ENCODE results near the gene ACAP2. TPM values are rescaled to one million over a fixed set of nuclear protein-coding genes. Genes with fewer than 3 reads are reported as not detected.

Gene ACAP2
- total and polyA plus RNA-seq, 2 experiments from 2014 or later = 27.0 to 47.4 TPM

DNA sequence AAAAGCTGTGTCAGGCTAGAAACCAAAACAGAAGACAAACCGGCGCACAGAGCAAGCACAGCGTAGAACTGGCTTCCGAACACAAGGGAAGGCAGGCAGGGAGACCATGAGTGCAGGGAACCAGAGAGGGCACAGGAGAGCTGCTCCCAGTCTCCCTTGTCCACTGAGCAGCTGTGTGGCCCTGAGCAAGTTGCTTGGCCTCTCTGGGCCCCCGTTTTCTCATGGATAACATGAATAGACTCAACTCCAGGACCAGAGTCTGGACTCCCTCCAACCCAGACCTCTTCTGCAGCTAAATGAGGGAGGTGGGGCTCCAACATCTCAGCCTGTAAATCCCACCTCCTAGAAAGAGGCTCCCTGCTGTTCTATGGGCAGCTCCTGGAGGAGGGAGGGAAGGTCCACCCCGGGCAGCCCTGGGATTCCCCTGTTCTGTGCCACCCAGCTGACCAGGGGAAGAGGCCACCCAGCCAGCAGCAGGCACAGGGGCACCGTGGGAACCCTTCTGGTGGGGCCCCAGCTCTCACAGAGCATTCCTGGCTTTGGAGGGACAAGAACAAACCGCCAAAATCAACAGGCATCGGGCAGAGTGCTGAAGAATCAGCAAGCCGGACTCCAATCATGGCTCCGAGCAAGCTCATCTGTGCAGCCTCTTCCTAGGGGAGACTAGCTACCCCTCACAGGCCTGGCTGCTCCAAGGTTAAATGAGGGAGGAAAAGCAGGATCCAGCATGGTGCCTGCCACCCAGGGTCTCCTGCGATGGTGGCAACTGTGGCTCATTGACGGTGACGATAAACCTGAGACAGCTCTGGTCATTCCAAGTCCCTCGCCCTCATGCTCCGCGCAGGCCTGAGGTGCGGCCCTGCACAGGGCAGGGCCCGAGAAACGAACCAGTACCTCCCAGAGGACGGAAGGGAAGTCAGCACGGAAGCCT, 187.0 kb downstream of the ACAP2 start:
- WGBS (ENCODE audit: low lambda C conversion rate, missing lambda C conversion rate) = 89% methylated on average over 22 of the region's 22 CpGs
- Histone ChIP-seq H3K27me3 (no peaks in the 10 kb centered on the region), H4K20me1 (ENCODE audit: insufficient read depth, poor library complexity, severe bottlenecking) (no peaks in the 10 kb centered on the region), H3K4me2 (no peak overlapping the region), H2AFZ (no peak overlapping the region), H3K79me2 (peaks cover 60% of the 10 kb centered on the region), H3K4me3 (no peak overlapping the region), H3K4me1 (ENCODE audit: insufficient read depth) (peaks cover 24% of the 10 kb centered on the region), H3K9me3 (ENCODE audit: low read depth) (no peaks in the 10 kb centered on the region), H3K36me3 (replicated peaks; ENCODE audit: insufficient read depth, low read depth) (no peaks in the 10 kb centered on the region), H3K27ac (no peak overlapping the region), H3K9me2 (replicated peaks; ENCODE audit: insufficient read depth) (no peaks in the 10 kb centered on the region)
- TF ChIP-seq, protein P1, sequence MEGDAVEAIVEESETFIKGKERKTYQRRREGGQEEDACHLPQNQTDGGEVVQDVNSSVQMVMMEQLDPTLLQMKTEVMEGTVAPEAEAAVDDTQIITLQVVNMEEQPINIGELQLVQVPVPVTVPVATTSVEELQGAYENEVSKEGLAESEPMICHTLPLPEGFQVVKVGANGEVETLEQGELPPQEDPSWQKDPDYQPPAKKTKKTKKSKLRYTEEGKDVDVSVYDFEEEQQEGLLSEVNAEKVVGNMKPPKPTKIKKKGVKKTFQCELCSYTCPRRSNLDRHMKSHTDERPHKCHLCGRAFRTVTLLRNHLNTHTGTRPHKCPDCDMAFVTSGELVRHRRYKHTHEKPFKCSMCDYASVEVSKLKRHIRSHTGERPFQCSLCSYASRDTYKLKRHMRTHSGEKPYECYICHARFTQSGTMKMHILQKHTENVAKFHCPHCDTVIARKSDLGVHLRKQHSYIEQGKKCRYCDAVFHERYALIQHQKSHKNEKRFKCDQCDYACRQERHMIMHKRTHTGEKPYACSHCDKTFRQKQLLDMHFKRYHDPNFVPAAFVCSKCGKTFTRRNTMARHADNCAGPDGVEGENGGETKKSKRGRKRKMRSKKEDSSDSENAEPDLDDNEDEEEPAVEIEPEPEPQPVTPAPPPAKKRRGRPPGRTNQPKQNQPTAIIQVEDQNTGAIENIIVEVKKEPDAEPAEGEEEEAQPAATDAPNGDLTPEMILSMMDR (IDR thresholded peaks at IDR 0.05; ENCODE audit: poor library complexity) = no peak
- TF ChIP-seq EZH2 (IDR thresholded peaks at IDR 0.05; ENCODE audit: borderline replicate concordance) (no peak), EZH2phosphoT487 (IDR thresholded peaks at IDR 0.05; ENCODE audit: low read depth, severe bottlenecking, unreplicated experiment) (no peak)
- DNase-seq (ENCODE audit: low spot score) = no peak

DNA sequence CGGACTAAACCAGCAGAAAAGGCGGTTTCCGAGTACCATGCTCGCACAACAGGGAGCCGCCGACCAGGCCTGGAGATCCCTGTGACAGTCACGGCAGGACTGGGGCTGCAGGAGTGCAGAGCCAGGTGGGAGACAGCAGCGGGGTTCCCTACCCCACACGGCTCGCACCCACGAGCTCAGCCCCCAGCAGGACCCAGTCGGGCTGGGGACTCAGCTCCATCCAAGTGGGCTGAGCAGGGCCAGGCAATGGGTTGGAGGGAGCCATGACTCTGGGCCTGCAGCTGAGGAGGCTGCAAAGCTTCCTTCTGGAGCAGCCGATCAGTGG, 187.7 kb downstream of the ACAP2 start:
- H3K9me2 ChIP-seq (replicated peaks; ENCODE audit: insufficient read depth) = no peaks in the 10 kb centered on the region
- no peak overlapping the region for H3K27ac ChIP-seq
- no peaks in the 10 kb centered on the region for H3K36me3 ChIP-seq (replicated peaks; ENCODE audit: insufficient read depth, low read depth)
- 92% methylated on average over 13 of the region's 13 CpGs for WGBS (ENCODE audit: low lambda C conversion rate, missing lambda C conversion rate)
- peaks cover 61% of the 10 kb centered on the region for H3K79me2 ChIP-seq
- peaks cover 22% of the 10 kb centered on the region for H3K4me1 ChIP-seq (ENCODE audit: insufficient read depth)
- H3K4me3 ChIP-seq = no peak overlapping the region
- H3K4me2 ChIP-seq = no peak overlapping the region
- no peaks in the 10 kb centered on the region for H3K9me3 ChIP-seq (ENCODE audit: low read depth)
- H4K20me1 ChIP-seq (ENCODE audit: insufficient read depth, poor library complexity, severe bottlenecking) = no peaks in the 10 kb centered on the region
- no peaks in the 10 kb centered on the region for H3K27me3 ChIP-seq
- no peak for DNase-seq (ENCODE audit: low spot score)
- TF ChIP-seq EZH2phosphoT487 (IDR thresholded peaks at IDR 0.05; ENCODE audit: low read depth, severe bottlenecking, unreplicated experiment) (no peak), EZH2 (IDR thresholded peaks at IDR 0.05; ENCODE audit: borderline replicate concordance) (no peak)
- TF ChIP-seq, protein P1 (IDR thresholded peaks at IDR 0.05; ENCODE audit: poor library complexity) = no peak
- no peak overlapping the region for H2AFZ ChIP-seq

DNA sequence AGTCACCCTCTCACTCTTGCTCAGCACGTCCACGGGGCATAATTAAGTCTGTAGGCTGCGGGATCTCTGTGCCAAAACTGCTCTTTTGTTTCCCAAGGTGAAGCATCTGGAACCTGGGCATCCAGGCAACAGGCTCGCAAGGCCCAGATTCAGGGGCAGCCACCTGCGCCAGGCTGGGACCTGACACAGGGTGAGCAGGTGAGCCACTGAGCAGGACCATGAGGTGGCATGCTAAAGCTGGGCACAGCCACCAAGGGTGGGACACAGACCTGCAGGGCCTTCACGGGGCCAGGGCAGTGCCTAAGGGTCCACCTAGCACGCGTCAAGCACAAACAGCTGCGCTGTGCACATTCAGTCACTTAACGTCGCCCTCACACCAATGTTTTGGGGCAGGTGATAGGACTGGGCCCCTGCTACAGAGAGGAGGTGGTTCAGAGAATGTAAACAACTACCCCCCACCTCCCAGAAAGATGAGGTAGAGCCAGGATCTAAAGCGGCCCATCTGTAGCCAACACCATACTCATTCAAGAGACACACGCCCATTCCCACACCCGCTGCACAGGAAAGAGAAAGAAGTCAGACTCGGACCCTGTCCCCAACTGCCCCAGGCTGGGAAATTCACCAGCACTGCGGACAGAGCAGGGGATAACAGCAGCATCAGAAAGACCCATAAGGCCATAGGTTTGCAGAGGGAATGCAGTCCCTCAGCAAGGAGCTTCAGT, 188.2 kb downstream of the ACAP2 start:
- 92% methylated on average over 16 of the region's 16 CpGs for WGBS (ENCODE audit: low lambda C conversion rate, missing lambda C conversion rate)
- H3K27ac ChIP-seq = no peak overlapping the region
- no peaks in the 10 kb centered on the region for H4K20me1 ChIP-seq (ENCODE audit: insufficient read depth, poor library complexity, severe bottlenecking)
- H3K4me3 ChIP-seq = no peak overlapping the region
- TF ChIP-seq, protein P1 (IDR thresholded peaks at IDR 0.05; ENCODE audit: poor library complexity) = no peak
- TF ChIP-seq EZH2phosphoT487 (IDR thresholded peaks at IDR 0.05; ENCODE audit: low read depth, severe bottlenecking, unreplicated experiment) = no peak
- TF ChIP-seq EZH2 (IDR thresholded peaks at IDR 0.05; ENCODE audit: borderline replicate concordance) = no peak
- DNase-seq (ENCODE audit: low spot score) = no peak
- no peaks in the 10 kb centered on the region for H3K9me3 ChIP-seq (ENCODE audit: low read depth)
- no peaks in the 10 kb centered on the region for H3K36me3 ChIP-seq (replicated peaks; ENCODE audit: insufficient read depth, low read depth)
- H2AFZ ChIP-seq = no peak overlapping the region
- H3K9me2 ChIP-seq (replicated peaks; ENCODE audit: insufficient read depth) = no peaks in the 10 kb centered on the region
- no peaks in the 10 kb centered on the region for H3K27me3 ChIP-seq
- no peak overlapping the region for H3K4me2 ChIP-seq
- H3K79me2 ChIP-seq = peaks cover 65% of the 10 kb centered on the region
- peaks cover 21% of the 10 kb centered on the region for H3K4me1 ChIP-seq (ENCODE audit: insufficient read depth)

Measured in hepatocyte (in vitro differentiated cells).